Breast epithelium (tissue), 4 donors: ENCODE measurements around the gene CIAO1. TPM values are rescaled to one million over a fixed set of nuclear protein-coding genes. Genes with fewer than 3 reads are reported as not detected.

ENCODE experiments used
- DNase-seq, 2 donors: peaks; one replicate each; pipeline ENCODE4 v3.0.0-alpha.2; 2019; ENCODE audit warnings: low spot score in 2 of 2
- H3K27ac ChIP-seq, 2 donors: fragments of 200-600 bp; sonication (generic) in 1 of 2; one replicate each; pipeline ENCODE4 v1.5.1; 2016 to 2019; ENCODE audit warnings: mild to moderate bottlenecking in 1 of 2
- H3K27me3 ChIP-seq, 2 donors: fragments of 200-600 bp; sonication (generic) in 1 of 2; one replicate each; pipeline versions ENCODE4 v1.5.1 to v1.6.0; 2017 to 2019; ENCODE audit warnings: control low read depth in 1 of 2, mild to moderate bottlenecking in 1 of 2
- H3K36me3 ChIP-seq: fragments of 200-600 bp; one replicate; pipeline ENCODE4 v1.5.1; 2019
- H3K4me1 ChIP-seq, 2 donors: fragments of 200-600 bp; sonication (generic); one replicate each; pipeline ENCODE4 v1.5.1; 2016 to 2019; ENCODE audit warnings: control low read depth in 1 of 2
- H3K4me3 ChIP-seq, 3 donors: fragments of 200-600 bp; sonication (generic); 1 replicate in 2 of 3; 2 replicates in 1 of 3; pipeline ENCODE4 v1.5.1; 2016 to 2019; ENCODE audit warnings: mild to moderate bottlenecking in 3 of 3, moderate library complexity in 2 of 3
- H3K9me3 ChIP-seq, 2 donors: fragments of 200-600 bp; sonication (generic) in 1 of 2; one replicate each; pipeline ENCODE4 v1.5.1; 2016 to 2019; ENCODE audit warnings: control low read depth in 1 of 2
- POLR2A ChIP-seq: fragments of 450-650 bp; IDR thresholded peaks from one replicate; pipeline ENCODE4 v1.6.1; 2016; ENCODE audit warnings: antibody characterized with exemption, mild to moderate bottlenecking, moderate library complexity
- POLR2AphosphoS5 ChIP-seq, 3 donors: sonication (generic); formaldehyde crosslinking; IDR thresholded peaks; one replicate each; pipeline ENCODE4 v1.6.1; 2017; ENCODE audit warnings: antibody characterized with exemption in 3 of 3
- intact Hi-C: fragments of 100-400 bp; cut with DNase I; formaldehyde crosslinking; loops from one replicate; pipeline ENCODE4 v1.15.1; 2023; ENCODE audit warnings: low total_unique reads
- total RNA-seq, 3 donors: library from RNA; depleted of rRNA; stranded (reverse); fragments of >200 nt; gene quantifications; one replicate each; pipeline ENCODE4 v1.1.0, GENCODE V29; 2016
- TF ChIP-seq, protein P1 (sequence below), 3 donors: fragments of 450-650 bp; IDR thresholded peaks; one replicate each; pipeline ENCODE4 v1.5.1; 2016 to 2017; ENCODE audit warnings: antibody characterized with exemption in 3 of 3, mild to moderate bottlenecking in 3 of 3, moderate library complexity in 3 of 3

The CIAO1 gene
- total RNA-seq, 3 donors from 2014 or later = 119 to 131 (median 127) TPM

DNA sequence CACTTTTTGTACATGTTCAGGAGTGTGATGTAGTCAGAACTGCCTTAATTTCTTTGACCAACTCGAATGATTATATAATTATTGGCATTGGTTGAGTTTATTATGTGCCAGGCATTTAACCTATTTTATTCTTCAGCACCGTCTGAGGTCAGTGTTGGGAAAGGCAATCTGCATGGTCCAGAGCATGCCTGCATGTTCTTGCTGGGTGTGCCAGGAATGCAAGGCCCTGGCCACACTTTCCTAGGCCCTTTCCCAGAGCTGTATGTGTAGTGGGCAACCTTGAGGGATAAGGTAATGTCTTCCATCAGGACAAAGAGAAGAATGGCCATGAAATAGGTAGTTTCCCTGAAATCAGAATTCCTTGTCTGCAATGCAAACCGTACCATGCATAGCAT is 49.0 kb downstream of the CIAO1 start:
- DNase-seq = no peak
- intact Hi-C loops = no loop called here
- TF ChIP-seq, protein P1, sequence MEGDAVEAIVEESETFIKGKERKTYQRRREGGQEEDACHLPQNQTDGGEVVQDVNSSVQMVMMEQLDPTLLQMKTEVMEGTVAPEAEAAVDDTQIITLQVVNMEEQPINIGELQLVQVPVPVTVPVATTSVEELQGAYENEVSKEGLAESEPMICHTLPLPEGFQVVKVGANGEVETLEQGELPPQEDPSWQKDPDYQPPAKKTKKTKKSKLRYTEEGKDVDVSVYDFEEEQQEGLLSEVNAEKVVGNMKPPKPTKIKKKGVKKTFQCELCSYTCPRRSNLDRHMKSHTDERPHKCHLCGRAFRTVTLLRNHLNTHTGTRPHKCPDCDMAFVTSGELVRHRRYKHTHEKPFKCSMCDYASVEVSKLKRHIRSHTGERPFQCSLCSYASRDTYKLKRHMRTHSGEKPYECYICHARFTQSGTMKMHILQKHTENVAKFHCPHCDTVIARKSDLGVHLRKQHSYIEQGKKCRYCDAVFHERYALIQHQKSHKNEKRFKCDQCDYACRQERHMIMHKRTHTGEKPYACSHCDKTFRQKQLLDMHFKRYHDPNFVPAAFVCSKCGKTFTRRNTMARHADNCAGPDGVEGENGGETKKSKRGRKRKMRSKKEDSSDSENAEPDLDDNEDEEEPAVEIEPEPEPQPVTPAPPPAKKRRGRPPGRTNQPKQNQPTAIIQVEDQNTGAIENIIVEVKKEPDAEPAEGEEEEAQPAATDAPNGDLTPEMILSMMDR (IDR thresholded peaks at IDR 0.05) = no peak
- TF ChIP-seq POLR2A (no peak), POLR2AphosphoS5 (IDR thresholded peaks at IDR 0.05) (no peak)
- Histone ChIP-seq H3K4me3 (no peak overlapping the region), H3K27me3 (no peaks in the 10 kb centered on the region), H3K27ac (no peak overlapping the region), H3K9me3 (no peaks in the 10 kb centered on the region), H3K4me1 (no peaks in the 10 kb centered on the region), H3K36me3 (no peaks in the 10 kb centered on the region)

DNA sequence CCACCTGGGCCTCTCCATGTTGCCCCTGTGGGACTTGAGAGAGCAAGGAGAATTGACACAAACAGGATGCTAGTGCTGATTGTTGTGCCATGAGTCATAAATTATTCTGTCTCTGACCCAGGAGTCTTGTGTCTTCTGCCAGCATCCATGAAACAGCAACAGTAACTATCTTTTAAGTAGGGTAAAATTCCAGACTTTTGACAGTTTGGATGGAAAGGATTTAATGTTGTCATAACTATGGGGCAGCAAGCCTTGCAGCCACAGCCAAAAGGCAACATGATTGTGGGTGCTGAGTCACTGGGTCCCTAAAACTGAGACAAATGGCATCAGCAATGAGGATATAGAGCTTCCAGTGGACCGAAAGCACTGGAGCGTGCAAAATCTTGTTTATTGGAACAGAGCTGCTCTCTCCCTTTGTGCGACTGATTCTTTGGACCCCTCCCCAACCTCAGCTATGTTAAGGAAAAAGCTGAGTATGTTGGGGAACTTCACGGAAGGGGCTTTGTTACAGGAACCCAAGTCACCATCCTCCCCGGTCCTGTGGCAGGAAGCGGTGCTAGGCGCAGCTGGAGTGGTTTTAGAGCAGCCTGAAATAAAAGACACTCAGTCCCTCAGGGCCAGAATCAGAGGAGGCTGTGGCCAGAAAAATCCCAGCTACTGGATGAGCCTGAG is 49.5 kb downstream of the CIAO1 start:
- intact Hi-C loops = no loop called here
- no peaks in the 10 kb centered on the region for H3K9me3 ChIP-seq
- TF ChIP-seq POLR2AphosphoS5 (IDR thresholded peaks at IDR 0.05) (no peak), POLR2A (no peak)
- TF ChIP-seq, protein P1 (IDR thresholded peaks at IDR 0.05) = no peak
- DNase-seq = no peak
- H3K36me3 ChIP-seq = no peaks in the 10 kb centered on the region
- peak overlapping the region in 1 of 2 donors; percentile 14 for H3K27ac ChIP-seq
- H3K27me3 ChIP-seq = no peaks in the 10 kb centered on the region
- H3K4me3 ChIP-seq = no peak overlapping the region
- no peaks in the 10 kb centered on the region for H3K4me1 ChIP-seq

DNA sequence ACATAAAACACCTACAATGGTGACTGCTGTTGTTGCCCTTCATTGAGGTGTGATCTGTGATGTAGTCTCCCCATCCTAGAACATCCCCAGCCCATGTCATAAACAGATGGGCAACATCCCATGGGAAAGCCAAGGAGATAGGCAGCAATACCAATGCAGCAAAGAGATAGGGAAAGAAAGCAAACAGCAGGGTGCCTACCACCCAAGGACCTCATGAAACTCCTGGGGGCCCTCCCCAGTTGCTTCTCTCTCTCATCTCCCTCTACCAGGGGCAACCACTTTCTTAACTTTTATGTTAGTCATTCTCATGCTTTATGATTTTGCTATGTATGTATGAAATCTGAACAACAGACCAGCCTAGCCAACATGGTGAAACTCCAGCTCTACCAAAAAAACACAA is 51.0 kb downstream of the CIAO1 start:
- H3K36me3 ChIP-seq = no peaks in the 10 kb centered on the region
- DNase-seq = no peak
- H3K4me3 ChIP-seq = no peak overlapping the region
- no peak overlapping the region for H3K27ac ChIP-seq
- intact Hi-C loops = no loop called here
- H3K27me3 ChIP-seq = no peaks in the 10 kb centered on the region
- no peaks in the 10 kb centered on the region for H3K4me1 ChIP-seq
- TF ChIP-seq POLR2A (no peak), POLR2AphosphoS5 (IDR thresholded peaks at IDR 0.05) (no peak)
- TF ChIP-seq, protein P1 (IDR thresholded peaks at IDR 0.05) = no peak
- no peaks in the 10 kb centered on the region for H3K9me3 ChIP-seq

GRCh38 chr2:96317584-96317997 is 51.6 kb downstream of the CIAO1 start:
- Histone ChIP-seq H3K27me3 (no peaks in the 10 kb centered on the region), H3K9me3 (no peaks in the 10 kb centered on the region), H3K27ac (no peak overlapping the region), H3K36me3 (no peaks in the 10 kb centered on the region), H3K4me1 (no peaks in the 10 kb centered on the region), H3K4me3 (no peak overlapping the region)
- DNase-seq = no peak
- no peak for TF ChIP-seq POLR2A
- TF ChIP-seq POLR2AphosphoS5 (IDR thresholded peaks at IDR 0.05) = no peak
- TF ChIP-seq, protein P1 (IDR thresholded peaks at IDR 0.05) = no peak
- intact Hi-C loops = no loop called here

- intact Hi-C loops = no loop called here
- no peak for TF ChIP-seq POLR2A
- TF ChIP-seq POLR2AphosphoS5 (IDR thresholded peaks at IDR 0.05) = no peak
- TF ChIP-seq, protein P1 (IDR thresholded peaks at IDR 0.05) = no peak
- Histone ChIP-seq H3K9me3 (no peaks in the 10 kb centered on the region), H3K36me3 (no peaks in the 10 kb centered on the region), H3K4me3 (no peak overlapping the region), H3K27me3 (no peaks in the 10 kb centered on the region), H3K27ac (no peak overlapping the region), H3K4me1 (no peaks in the 10 kb centered on the region)
- DNase-seq = no peak
Measured at GRCh38 chr2:96318723-96319122, 52.7 kb downstream of the CIAO1 start.
